NCI-H1694 (cell line): ENCODE data around the gene CRADD.
"Not testable (repeated sequence)": the region's sequence is repeated elsewhere in the genome, so short reads cannot be mapped to it uniquely, and the experiment has no call there.

ENCODE experiments used
- DNase-seq: peaks from one replicate; lab custom pipeline; 2025; lab: John Stamatoyannopoulos, UW

Gene CRADD

DNA sequence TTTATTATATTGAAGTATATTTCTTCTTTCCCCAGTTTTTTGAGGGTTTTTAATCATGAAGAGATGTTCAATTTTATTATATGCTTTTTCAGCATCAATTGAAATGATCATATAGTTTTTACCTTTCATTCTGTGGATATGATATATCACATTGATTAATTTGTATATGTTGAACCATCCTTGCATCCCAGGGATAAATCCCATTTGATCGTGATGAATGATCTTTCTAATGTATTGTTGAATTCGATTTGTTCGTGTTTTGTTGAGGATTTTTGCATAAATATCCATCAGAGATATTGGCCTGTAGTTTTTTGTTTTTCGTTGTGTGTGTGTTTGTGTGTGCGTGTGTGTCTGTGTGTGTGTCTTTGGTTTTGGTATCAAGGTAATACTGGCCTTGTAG is 196.4 kb downstream of the CRADD start:
- no peak for DNase-seq

DNA sequence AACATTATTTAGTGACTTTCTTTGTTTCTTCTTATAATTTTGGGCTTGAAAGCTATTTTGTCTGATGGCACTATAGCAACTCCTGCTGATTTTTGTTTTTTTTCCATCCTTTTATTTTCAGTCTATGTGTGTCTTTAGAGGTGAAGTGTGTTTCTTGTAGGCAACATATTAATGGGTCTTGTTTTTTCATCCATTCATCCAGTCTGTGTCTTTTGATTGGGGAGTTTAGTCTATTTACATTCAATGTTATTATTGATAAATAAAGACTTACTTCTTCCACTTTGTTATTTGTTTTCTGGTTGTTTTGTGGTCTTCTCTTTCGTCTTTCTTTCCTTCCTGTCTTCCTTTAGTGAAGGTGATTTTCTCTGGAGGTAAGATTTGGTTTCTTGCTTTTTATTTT is 198.0 kb downstream of the CRADD start:
- no peak for DNase-seq

DNA sequence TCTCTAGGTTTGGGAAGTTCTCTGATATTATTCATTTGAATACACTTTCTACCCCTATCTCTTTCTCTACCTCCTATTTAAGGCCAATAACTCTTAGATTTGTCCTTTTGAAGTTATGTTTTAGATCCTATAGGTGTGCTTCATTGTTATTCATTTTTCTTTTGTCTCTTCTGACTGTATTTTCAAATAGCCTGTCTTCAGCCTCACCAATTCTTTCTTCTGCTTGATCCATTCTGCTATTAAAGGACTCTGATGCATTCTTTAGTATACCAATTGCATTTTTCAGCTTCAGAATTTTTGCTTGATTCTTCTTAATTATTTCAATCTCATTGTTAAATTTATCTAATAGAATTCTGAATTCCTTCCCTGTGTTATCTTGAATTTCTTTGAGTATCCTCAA is 199.2 kb downstream of the CRADD start:
- no peak for DNase-seq

DNA sequence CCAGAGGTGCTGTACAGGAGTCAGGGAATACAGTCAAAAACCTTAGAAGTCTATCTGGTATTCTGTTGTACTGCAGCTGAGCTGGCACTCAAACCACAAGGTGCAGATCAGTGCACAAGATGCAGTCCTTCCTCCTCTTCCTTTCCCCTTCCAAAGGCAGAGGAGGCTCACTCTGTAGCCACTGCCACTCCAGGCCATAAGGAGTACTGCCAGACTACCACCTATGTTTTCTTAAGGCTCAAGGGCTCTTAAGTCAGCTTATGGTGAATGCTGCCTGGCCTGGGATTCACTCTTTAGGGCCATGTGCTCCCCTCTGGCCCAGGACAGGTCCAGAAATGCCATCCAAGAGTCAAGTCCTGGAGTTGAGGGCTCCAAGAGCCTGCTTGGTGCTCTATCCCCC is 200.3 kb downstream of the CRADD start:
- DNase-seq: no peak

DNA sequence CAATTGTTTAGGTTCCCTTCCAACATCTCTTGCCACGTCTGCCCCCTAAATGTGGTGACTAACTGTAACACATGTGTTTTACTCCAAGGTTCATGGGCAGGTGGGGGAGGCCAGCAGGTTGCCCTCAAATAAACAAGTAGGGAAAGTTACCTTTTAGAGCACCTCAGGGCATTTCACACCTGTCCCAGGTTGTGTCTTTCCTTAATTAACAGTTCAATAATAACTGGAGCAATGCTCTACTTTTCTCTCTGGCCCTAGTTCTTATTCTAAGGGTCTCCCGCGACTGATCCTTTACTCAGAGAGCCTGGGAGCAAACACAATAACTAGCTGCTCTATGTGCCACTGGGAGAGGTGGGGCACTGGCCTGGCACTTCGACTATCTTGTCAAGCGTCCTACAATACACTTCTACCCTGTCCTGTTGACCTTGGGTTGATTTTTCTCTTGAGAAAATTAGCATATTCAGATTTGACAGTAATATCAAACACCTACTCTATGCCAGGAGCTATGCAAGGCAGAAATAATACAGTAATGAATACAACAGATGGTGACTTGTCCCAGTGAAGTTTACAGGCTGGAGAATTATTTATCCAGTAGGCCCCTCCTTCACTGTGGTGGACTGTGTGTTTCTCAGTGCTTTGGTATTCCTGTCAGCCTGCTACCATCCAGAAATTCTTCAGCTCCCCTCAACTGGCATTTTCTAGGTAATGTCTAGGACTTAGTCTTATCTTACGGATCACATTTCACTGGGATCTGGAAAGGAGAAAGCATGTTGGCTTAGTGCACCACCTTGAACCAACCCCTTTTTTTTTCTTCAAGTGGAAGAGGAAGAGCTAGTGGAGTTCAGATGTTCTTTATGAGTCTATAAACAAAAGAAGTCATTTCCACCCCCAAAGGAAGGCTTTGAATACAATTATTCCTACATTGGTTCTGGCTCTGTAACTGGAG is 202.6 kb downstream of the CRADD start:
- DNase-seq: peak; percentile 51

DNA sequence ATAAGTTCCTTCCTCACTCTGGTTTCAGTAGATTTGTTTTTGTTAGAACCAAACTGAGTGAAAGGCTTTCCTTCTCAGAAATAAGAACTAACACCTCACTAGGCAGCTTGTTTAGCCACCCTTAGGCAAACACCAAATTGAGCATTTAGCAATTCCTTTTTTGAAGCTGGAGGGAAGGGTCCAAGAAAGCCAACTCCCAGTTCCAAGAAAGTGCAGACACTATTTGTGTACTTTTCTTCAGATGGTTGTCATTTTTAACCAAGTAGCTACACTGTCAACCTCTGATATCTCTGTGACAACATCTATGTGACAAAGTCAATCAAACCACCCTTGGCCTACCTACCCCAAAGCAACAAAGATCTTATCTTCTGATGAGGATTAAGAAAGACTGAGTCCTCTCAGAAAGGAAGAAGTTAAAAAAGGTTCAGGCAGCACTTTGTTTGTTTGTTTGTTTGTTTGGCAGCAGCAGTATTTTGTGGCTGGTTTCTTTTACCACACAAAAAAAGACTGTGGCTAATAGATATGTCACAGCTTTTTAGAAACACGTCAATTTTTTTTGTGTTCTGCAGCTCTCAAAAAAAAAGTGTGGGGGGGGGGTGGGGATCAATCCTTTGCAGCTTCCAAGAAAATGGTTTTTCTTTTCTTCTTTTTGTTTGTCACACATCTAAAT is 203.8 kb downstream of the CRADD start:
- no peak for DNase-seq

DNA sequence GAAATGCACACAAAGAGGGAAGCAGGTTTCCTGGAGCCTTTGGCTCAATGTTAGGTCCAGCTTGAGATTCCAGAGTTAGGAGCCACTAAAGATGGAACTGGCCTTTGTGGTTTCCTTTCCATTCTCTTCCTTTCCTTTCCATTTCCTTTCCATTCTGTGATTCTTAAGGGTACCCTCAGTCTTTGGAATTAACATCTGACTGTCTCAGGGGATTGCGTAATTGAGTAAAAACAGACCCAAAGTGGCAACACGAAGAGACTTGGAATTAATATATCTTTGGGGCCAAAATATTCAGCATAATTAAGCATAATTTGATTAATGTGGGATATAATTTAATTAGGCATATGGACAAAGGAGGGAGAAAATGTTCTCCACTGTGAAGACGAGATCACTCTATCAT is 205.6 kb downstream of the CRADD start:
- DNase-seq: no peak

DNA sequence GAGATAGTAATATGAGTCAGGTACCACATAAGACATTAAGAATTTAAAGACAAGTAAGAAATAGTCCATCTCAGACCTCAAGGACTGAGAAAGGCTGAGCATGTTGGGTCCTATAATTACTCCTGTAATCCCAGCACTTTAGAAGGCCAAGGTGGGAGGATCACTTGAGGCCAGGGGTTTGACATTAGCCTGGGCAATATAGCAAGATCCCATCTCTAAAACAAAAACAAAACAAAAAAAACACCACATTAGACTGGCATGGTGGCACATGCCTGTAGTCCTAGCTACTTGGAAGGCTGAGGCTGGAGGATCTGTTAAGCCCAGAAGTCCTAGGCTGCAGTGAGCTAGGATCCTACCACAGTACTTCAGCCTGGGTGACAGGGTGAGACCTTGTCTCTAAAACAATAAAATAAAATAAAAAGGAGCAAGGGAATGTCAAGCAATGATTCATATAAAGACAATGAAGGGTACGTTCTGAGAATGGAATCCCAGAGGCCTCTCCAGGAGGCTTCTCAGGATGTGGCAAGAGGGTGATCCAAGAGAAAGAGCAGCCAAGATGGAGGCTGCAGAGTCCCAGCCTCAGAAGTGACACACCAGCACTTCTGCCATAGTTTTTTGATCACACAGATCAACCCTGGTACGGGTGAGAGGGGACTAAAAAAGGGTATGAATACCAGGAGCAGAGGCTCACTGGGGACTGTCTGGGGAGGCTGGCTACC is 206.4 kb downstream of the CRADD start:
- DNase-seq: no peak

DNA sequence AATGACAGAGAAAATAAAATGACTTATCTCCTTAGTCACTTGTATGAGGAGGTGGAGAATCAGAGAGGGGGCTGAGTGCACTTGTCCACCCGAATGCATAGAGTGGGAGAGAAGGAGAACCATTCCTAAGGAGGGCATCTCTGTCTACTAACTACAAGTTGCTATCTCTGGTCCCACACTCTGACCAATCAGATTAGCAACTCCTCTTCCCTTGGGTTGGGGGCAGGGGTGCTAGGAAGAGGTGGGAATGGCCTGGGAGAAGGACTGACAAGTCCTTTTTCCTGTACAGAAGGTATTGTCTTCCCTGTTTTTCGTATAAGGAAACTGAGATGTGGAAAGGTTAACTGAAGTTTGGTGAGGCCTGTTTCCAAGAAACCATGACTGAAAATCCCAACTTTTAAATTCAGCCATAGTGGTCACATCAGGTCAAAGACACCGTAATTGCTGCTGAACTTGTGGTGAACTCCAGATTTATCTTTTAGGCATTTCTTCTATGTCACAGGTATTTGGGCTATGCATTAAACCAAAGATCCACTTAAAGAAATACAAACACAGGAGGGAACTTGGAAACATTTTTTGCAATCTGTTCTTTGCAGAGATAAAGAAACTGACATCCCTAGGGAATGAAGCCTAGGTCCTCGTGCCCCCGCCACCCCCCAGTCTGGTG is 207.8 kb downstream of the CRADD start:
- DNase-seq: no peak

DNA sequence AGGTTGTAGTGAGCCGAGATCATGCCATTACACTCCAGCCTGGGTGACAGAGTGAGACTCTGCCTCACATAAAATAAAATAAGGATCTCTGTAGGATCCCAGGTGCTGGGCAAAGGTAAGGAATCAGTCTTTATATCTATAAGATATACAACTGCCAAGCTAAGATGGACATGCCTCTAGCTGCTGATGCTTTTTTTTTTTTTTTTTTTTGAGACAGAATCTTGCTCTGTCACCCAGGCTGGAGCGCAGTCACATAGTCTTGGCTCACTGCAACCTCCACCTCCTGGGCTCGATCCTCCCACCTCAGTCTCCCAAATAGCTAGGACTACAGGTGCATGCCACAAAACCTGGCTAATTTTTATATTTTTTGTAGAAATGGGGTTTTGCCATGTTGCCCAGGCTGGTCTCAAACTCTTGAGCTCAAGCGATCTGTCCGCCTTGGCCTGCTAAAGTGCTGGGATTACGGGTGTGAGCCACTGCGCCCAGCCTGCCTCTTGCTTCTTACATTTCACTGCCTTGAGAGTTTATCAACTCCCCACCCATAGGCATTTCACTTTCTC is 208.9 kb downstream of the CRADD start:
- not testable (repeated sequence) for DNase-seq

DNA sequence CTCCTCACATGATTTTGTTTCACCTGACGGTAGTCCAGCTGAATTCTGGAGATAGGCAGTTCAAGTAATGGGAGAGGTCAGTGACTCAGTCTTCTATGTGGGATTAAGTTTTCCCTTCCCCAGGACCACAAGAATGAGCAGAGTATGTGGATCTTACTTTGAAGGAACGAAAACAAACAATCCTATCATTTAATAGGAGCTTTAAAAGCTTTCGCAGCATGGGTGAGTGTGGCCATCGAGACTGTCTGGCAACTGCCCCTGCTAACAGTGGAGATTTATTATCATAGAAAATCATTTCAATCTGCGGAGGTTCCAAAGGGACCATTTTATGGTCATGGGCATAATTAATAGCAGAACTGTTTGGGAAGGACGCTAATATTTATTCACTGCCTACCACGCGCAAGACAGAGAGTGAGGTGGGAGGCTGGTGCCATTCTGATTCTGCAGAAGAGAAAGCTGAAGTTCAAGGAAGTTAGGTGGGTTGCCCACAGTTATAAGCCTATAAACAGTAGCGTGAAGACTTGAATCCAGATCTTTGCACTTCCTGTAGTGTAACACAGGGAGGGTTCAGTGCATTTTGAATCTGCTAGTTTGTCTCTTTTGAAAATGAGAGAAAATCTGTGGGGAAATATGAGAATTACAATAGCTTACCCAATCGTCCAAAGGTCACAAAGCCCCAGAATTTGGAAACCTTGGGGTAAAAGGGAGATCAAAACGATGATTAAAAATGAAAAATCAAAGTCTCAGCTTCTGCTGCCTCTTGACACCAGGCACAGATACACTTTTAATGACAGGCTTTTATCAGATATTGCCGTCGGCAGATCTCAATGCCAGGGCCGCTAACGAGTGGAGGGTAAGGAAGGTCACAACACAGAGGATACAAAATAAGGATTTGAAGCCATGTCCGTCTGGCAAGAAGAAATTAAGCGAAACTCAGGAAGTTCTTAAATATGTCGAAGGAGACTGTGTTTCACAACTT is 209.6 kb downstream of the CRADD start:
- no peak for DNase-seq

DNA sequence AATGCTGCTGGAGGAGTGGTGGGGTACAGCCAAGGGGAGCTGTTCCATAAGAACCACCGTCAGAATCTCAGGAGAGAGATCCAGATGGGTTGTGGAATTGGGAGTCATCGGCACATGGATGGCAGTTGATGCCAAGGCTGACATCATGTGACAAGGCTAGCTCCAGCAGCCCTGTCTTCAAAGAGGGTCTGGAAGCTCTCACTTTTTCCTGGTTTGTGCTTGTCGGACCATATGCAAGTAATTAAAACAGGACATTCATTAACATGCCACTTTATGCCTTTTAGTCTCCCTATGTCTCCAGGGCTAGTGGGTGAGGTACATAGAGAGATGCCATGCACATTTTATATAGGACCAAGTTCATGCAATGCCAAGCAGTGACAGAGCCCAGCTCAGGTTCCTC is 211.8 kb downstream of the CRADD start:
- no peak for DNase-seq

DNA sequence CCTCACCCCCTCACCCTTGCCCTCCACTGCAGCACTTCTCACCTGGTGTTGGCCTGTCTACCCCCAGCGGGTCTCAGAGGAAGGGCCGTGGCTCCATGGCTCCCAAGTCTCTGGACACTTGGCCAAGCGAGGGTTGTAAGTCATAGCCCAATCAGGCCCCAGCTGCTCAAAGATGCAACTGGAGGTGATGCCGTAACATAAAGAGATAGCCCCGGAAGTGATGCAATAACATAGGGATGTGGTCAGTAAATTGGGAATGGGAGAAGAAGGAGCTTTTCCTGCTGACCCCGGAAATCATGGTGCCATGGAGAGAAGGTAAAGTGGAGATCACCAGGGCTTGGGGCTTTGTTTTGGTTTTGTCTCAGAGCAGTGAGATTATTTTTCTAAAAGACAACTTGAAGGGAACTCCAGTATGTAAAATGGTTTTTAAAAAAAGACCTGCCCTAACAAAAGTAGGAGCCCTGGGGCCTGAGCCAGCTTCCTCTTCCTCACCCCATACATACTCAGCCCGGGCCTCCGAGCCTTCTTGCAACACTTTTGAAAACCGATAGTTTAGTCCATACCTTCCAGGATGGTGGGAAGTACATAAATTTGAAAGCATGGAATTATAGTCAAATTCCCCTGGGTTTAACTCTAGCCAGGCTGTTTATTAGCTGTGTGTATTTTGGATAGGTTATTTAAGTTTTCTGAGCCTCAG is 212.5 kb downstream of the CRADD start:
- DNase-seq: no peak

DNA sequence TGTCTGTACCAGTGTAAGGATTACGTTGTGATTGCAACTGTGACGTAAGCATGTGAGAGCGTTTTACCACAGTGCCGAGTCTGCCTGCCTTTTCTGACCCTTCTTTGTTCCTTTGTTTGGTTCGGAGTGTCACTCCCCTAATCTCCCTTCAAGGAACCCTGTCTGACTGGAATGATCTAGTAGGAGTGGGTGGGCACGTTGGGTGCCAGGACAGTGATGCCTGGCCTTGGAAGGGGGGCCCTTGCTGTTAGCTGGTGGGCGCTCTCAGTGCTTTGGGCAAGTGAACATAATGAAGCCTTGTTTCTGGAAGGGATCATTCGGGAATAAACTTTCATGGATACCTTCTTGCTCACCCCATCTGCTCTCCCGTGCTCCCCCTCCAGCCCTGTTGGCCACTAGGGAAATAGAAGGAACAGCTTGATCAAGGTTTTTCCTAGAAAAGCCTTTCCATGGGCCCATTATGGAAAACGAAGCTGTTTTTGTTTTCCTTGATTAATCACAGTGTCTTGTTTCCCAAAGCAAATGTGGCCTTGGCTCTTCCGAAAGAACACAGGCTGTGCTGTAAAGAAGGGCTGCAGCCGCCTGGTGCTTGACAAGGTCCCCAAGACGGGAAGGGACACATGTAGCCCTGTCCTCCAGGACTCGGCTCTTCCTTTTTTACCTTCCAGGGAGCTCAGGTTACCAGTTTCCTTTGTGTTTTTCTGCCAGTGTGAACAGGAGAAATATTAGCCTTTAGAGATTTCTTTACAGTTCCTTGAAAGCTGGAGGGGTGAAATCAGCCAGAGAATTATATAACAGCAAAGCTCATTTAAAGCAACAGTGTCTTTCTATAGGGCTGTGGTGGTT is 215.5 kb downstream of the CRADD start:
- no peak for DNase-seq

DNA sequence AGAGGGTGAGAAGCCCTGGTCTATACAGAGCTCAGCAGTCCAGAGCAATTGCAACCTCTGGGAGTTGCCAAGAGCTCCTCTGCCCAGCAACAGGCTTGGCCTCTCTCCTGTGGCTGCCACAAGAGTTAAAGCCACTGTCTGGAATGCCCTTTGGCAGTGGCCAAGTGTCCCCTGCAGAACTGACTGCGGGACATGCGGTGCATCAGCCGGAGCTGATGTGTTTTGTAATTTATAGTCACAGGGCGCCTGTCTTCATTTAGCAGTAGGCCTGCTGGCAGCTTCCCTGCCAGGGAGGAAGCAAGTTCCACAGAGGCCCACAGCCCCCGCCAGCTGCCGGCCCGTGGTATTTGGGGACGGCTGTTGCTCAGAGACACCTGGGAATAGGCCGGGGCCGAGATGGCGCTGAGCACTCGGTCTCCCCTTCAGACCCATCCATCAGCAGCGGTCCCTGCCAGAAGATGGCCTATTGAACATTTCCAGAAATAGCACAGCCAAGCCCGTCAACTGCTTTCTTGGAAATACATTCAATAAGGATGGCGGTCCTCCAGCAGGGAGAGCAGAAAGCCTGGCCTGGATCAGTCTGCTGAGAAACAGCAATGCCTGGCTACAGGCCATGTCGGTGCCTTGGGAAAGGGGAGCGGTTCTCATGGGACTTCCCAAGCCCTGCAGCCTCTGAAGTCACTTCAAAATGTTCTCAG is 217.4 kb downstream of the CRADD start:
- no peak for DNase-seq

DNA sequence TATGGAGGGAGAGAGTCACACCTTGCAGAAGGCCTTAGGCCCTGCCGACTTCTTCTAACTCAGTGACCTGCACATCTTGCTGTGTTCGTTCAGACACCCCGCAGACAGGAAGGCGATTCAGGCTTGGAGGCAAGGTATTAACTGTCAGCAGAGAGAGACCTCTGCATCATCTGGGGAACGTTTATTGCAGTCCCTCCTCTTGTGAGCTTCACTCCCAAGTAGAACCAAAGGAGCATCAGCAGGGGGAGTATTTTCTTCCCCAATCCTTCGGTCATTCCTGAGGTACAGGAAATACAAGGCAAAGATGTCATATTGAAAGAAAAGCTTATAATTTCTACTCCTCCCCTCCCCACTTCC is 217.9 kb downstream of the CRADD start:
- DNase-seq: no peak

DNA sequence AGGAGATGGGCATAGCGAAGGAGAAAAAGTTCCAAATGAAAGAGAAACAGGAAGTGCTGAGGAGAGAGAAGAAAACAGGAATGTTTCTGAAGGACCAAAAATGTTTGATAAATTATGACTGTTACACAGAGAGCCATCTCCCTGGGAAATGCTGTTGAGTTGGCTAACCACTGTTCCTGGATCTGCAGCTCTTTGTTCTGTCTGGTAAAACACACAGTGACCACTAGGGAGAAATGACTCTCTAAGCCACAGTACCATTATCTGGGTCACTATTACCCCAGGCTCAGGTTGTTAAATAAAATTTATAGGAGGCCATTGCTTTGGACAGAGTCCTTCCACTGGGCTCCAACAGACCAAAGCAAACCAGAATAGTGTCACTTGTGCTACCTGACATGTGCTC is 219.3 kb downstream of the CRADD start:
- DNase-seq: no peak

DNA sequence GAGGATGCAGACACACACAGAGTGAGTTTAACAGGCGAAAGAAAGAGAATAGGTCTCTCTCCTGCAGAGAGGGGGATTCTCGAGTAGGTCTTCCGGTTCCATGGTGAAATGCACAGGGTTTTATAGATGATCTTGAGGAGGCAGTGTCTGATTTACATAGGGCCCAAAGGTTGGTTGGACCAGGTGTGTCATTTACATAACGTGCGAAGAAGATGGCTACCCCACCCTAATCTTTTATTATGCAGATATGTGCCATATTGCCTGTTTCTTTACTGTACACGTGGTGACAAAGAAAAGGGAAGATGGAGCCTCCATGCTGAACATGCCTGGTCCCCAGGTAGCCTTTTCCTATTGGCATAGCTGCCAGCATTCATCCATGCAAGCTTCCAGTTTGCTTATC is 219.8 kb downstream of the CRADD start:
- DNase-seq: no peak

DNA sequence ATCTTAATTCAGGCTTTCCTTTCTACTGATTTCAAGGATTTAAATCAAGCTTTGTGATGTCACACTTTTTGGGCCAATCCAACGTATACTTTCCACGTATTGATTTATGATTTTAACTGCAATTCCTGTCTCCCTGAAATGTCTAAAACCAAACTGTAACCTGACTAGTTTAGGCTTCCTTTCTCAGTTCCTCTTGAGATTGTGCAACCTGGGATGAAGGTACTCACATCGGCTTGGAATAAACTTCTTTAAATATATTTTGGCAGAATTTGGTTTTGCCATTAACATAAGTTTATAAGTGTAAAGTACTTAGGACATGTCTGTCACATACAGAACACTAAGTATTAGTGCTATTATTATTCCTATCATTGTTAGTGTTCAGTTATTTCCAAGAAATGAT is 224.6 kb downstream of the CRADD start:
- no peak for DNase-seq
